WTC11 (cell line): ENCODE measurements around the gene SLC36A4. TPM values are rescaled to one million over a fixed set of nuclear protein-coding genes. Genes with fewer than 3 reads are reported as not detected.

ENCODE experiments used
- ATAC-seq: fragments of 200-7000 bp; cut with Tn5 transposase; 2 replicates; pipeline ENCODE4 v1.10.0; 2021; ENCODE audit warnings: mild to moderate bottlenecking, moderate library complexity
- CTCF ChIA-PET: fragments of 300-600 bp; sonication (Branson Sonifier 250); formaldehyde crosslinking; loops from one replicate; lab custom pipeline; 2021; ENCODE audit warnings: antibody characterized with exemption; lab: Charles Lee
- POLR2A ChIA-PET: fragments of 350-600 bp; sonication (Branson Sonifier 250); formaldehyde crosslinking; loops from one replicate; lab custom pipeline; 2021; ENCODE audit warnings: antibody characterized with exemption; lab: Charles Lee
- DNase-seq: peaks from one replicate; pipeline ENCODE4 v3.0.0; 2021; ENCODE audit warnings: low spot score
- H3K27ac Mint-ChIP-seq: 2 replicates; pipeline ENCODE4 v1.8.0; 2021; ENCODE audit warnings: mixed read lengths
- H3K27me3 Mint-ChIP-seq: 2 replicates; pipeline ENCODE4 v1.8.0; 2021; ENCODE audit warnings: low read depth, mild to moderate bottlenecking, moderate library complexity, mixed read lengths
- H3K36me3 Mint-ChIP-seq: 2 replicates; pipeline ENCODE4 v1.8.0; 2021; ENCODE audit warnings: mixed read lengths
- H3K4me1 Mint-ChIP-seq: 2 replicates; pipeline ENCODE4 v1.8.0; 2022; ENCODE audit warnings: mixed read lengths
- H3K4me3 Mint-ChIP-seq: 2 replicates; pipeline ENCODE4 v1.8.0; 2021; ENCODE audit warnings: mild to moderate bottlenecking, moderate library complexity, mixed read lengths
- H3K9me3 Mint-ChIP-seq: 2 replicates; pipeline ENCODE4 v1.8.0; 2021; ENCODE audit warnings: mixed read lengths
- AFF4 ChIP-seq: sonication (generic); formaldehyde crosslinking; IDR thresholded peaks from 2 replicates; pipeline ENCODE4 v1.8.1; 2023; ENCODE audit warnings: mild to moderate bottlenecking, missing genetic modification reagents, borderline replicate concordance
- AR ChIP-seq: fragments of 250-450 bp; sonication (Bioruptor Pico); IDR thresholded peaks from 2 replicates; pipeline ENCODE4 v1.9.0; 2021; ENCODE audit warnings: mild to moderate bottlenecking
- CREM ChIP-seq: sonication (generic); formaldehyde crosslinking; IDR thresholded peaks from 2 replicates; pipeline ENCODE4 v1.8.1; 2022; ENCODE audit warnings: mild to moderate bottlenecking, missing genetic modification reagents, moderate library complexity
- JAZF1 ChIP-seq: fragments of 250-450 bp; sonication (Bioruptor Pico); IDR thresholded peaks from 2 replicates; pipeline ENCODE4 v1.9.0; 2021; ENCODE audit warnings: moderate library complexity, mild to moderate bottlenecking, inconsistent platforms
- MYBL2 ChIP-seq: sonication (generic); formaldehyde crosslinking; IDR thresholded peaks from 2 replicates; pipeline ENCODE4 v1.8.1; 2023; ENCODE audit warnings: mild to moderate bottlenecking, moderate library complexity, missing genetic modification reagents
- NFATC4 ChIP-seq: fragments of 250-450 bp; sonication (Bioruptor Pico); IDR thresholded peaks from 2 replicates; pipeline ENCODE4 v1.9.0; 2021; ENCODE audit warnings: mild to moderate bottlenecking
- RORB ChIP-seq: fragments of 250-450 bp; sonication (Bioruptor Pico); IDR thresholded peaks from 2 replicates; pipeline ENCODE4 v1.9.0; 2021; ENCODE audit warnings: mild to moderate bottlenecking
- SP1 ChIP-seq: sonication (generic); formaldehyde crosslinking; conservative IDR thresholded peaks from 2 replicates; pipeline ENCODE4 v1.8.1; 2022; ENCODE audit warnings: missing genetic modification reagents
- STAT6 ChIP-seq: sonication (generic); formaldehyde crosslinking; conservative IDR thresholded peaks from 2 replicates; pipeline ENCODE4 v1.8.1; 2023; ENCODE audit warnings: mild to moderate bottlenecking, low read depth, missing genetic modification reagents, moderate library complexity
- TEAD1 ChIP-seq: sonication (generic); formaldehyde crosslinking; IDR thresholded peaks from 2 replicates; pipeline ENCODE4 v1.8.0; 2022; ENCODE audit warnings: mild to moderate bottlenecking, missing genetic modification reagents
- USF1 ChIP-seq: sonication (generic); formaldehyde crosslinking; IDR thresholded peaks from 2 replicates; pipeline ENCODE4 v1.8.0; 2022; ENCODE audit warnings: mild to moderate bottlenecking, missing genetic modification reagents
- ZMAT4 ChIP-seq: fragments of 250-450 bp; sonication (Bioruptor Pico); IDR thresholded peaks from 2 replicates; pipeline ENCODE4 v1.9.0; 2021; ENCODE audit warnings: mild to moderate bottlenecking
- ZNF121 ChIP-seq: sonication (generic); formaldehyde crosslinking; IDR thresholded peaks from 2 replicates; pipeline ENCODE4 v1.8.0; 2023; ENCODE audit warnings: missing genetic modification reagents
- ZNF317 ChIP-seq: sonication (generic); formaldehyde crosslinking; IDR thresholded peaks from 2 replicates; pipeline ENCODE4 v1.8.1; 2023; ENCODE audit warnings: low read depth, mild to moderate bottlenecking, moderate library complexity, missing genetic modification reagents, borderline replicate concordance
- ZNF423 ChIP-seq: fragments of 250-450 bp; sonication (Bioruptor Pico); IDR thresholded peaks from 2 replicates; pipeline ENCODE4 v2.1.2; 2022; ENCODE audit warnings: mild to moderate bottlenecking, moderate library complexity
- ZNF671 ChIP-seq: fragments of 250-450 bp; sonication (Bioruptor Pico); IDR thresholded peaks from 2 replicates; pipeline ENCODE4 v1.8.0; 2021; ENCODE audit warnings: mild to moderate bottlenecking
- total RNA-seq: library from RNA; stranded (reverse); gene quantifications from 3 replicates; pipeline ENCODE4 v1.2.3, GENCODE V29; 2021
- TF ChIP-seq, protein P1 (sequence below): sonication (generic); formaldehyde crosslinking; IDR thresholded peaks from 2 replicates; pipeline ENCODE4 v1.8.1; 2023; ENCODE audit warnings: mild to moderate bottlenecking, moderate library complexity, missing genetic modification reagents

The SLC36A4 gene
- total RNA-seq, 1 experiment from 2014 or later, result 27.9 TPM

GRCh38 chr11:93220078-93220477 lies 22.3 kb upstream of the SLC36A4 start:
- TF ChIP-seq ZNF317 (CRISPR knock-in tag) (no peak), RORB (CRISPR knock-in tag) (no peak), ZNF121 (CRISPR knock-in tag) (no peak)
- Mint-ChIP-seq H3K36me3 (no peaks in the 10 kb centered on the region), H3K4me1 (no peaks in the 10 kb centered on the region), H3K9me3 (no peaks in the 10 kb centered on the region), H3K27me3 (no peaks in the 10 kb centered on the region), H3K27ac (no peak overlapping the region), H3K4me3 (no peak overlapping the region)
- POLR2A ChIA-PET, result no interaction called here
- ATAC-seq (no peak), DNase-seq (no peak)
- CTCF ChIA-PET, result no interaction called here

GRCh38 chr11:93219440-93219839 lies 21.6 kb upstream of the SLC36A4 start:
- ATAC-seq, result no peak
- no peaks in the 10 kb centered on the region for H3K9me3 Mint-ChIP-seq
- H3K4me1 Mint-ChIP-seq, result no peaks in the 10 kb centered on the region
- H3K4me3 Mint-ChIP-seq, result no peak overlapping the region
- CTCF ChIA-PET, result interaction anchor here (0.9 to 1.0 kb wide), 2 partner anchors 15 to 278 kb away, joined by 3 to 6 read pairs; no protein-coding TSS in a partner anchor
- H3K36me3 Mint-ChIP-seq, result no peaks in the 10 kb centered on the region
- no peaks in the 10 kb centered on the region for H3K27me3 Mint-ChIP-seq
- DNase-seq, result no peak
- TF ChIP-seq ZNF423 (CRISPR knock-in tag) (no peak), AR (CRISPR knock-in tag) (no peak), MYBL2 (CRISPR knock-in tag) (no peak), NFATC4 (CRISPR knock-in tag) (no peak), TEAD1 (CRISPR knock-in tag) (no peak), AFF4 (CRISPR knock-in tag) (no peak), CREM (CRISPR knock-in tag) (no peak), STAT6 (no peak), SP1 (CRISPR knock-in tag) (no peak), ZNF671 (CRISPR knock-in tag) (no peak), ZMAT4 (CRISPR knock-in tag) (no peak), JAZF1 (CRISPR knock-in tag) (no peak), USF1 (CRISPR knock-in tag) (no peak)
- TF ChIP-seq, protein P1, sequence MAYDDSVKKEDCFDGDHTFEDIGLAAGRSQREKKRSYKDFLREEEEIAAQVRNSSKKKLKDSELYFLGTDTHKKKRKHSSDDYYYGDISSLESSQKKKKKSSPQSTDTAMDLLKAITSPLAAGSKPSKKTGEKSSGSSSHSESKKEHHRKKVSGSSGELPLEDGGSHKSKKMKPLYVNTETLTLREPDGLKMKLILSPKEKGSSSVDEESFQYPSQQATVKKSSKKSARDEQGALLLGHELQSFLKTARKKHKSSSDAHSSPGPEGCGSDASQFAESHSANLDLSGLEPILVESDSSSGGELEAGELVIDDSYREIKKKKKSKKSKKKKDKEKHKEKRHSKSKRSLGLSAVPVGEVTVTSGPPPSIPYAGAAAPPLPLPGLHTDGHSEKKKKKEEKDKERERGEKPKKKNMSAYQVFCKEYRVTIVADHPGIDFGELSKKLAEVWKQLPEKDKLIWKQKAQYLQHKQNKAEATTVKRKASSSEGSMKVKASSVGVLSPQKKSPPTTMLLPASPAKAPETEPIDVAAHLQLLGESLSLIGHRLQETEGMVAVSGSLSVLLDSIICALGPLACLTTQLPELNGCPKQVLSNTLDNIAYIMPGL, result no peak
- TF ChIP-seq, all 79 proteins: peak for 0
- POLR2A ChIA-PET, result no interaction called here
- no peak overlapping the region for H3K27ac Mint-ChIP-seq
